IMR-90 (cell line): ENCODE results near the gene KAT6B. TPM values are rescaled to one million over a fixed set of nuclear protein-coding genes. Genes with fewer than 3 reads are reported as not detected.

ENCODE experiments used
- ATAC-seq: fragments of 200-7000 bp; cut with Tn5 transposase; 2 replicates; pipeline ENCODE4 v1.9.1; 2020; ENCODE audit warnings: low read depth, mild to moderate bottlenecking, moderate library complexity
- BruUV-seq: library from RNA; stranded (reverse); fragments of 400-500 nt; replicated peaks from 2 replicates; lab custom pipeline; 2021; lab: Mats Ljungman, UMichigan
- CTCF ChIA-PET: fragments of 300-600 bp; formaldehyde crosslinking; extraction: SDS; loops from one replicate; lab custom pipeline; 2021; ENCODE audit warnings: antibody characterized with exemption; lab: Yijun Ruan, JAX
- POLR2A ChIA-PET: fragments of 300-600 bp; sonication (Branson Sonifier 250); formaldehyde crosslinking; loops from one replicate; lab custom pipeline; 2022; ENCODE audit warnings: antibody characterized with exemption; ENCODE audit not compliant: unreplicated experiment; lab: Charles Lee
- DNase-seq: peaks from one replicate; pipeline ENCODE4 v3.0.0; 2013
- H2AFZ ChIP-seq: replicated peaks from 2 replicates; pipeline ENCODE3; 2013; ENCODE audit warnings: low read length, mild to moderate bottlenecking; ENCODE audit not compliant: poor library complexity
- H2AK5ac ChIP-seq: 2 replicates; pipeline ENCODE4 v1.6.1; 2013; ENCODE audit warnings: low read depth, low read length, inconsistent platforms
- H2AK9ac ChIP-seq: replicated peaks from 2 replicates; pipeline ENCODE3; 2013; ENCODE audit warnings: mild to moderate bottlenecking, low read depth, low read length, moderate library complexity; ENCODE audit not compliant: poor library complexity
- H2BK120ac ChIP-seq: 2 replicates; pipeline ENCODE4 v1.6.1; 2013; ENCODE audit warnings: low read depth, low read length, inconsistent platforms
- H2BK15ac ChIP-seq: 3 replicates; pipeline ENCODE4 v1.6.1; 2013; ENCODE audit warnings: low read depth, low read length, inconsistent platforms
- H2BK20ac ChIP-seq: 2 replicates; pipeline ENCODE4 v1.6.1; 2013; ENCODE audit warnings: low read depth, mild to moderate bottlenecking, inconsistent platforms, low read length, moderate library complexity
- H2BK5ac ChIP-seq: 2 replicates; pipeline ENCODE4 v1.6.1; 2013; ENCODE audit warnings: mild to moderate bottlenecking, low read depth, low read length, inconsistent platforms; ENCODE audit not compliant: poor library complexity, severe bottlenecking
- H3K14ac ChIP-seq: replicated peaks from 2 replicates; pipeline ENCODE4 v1.6.1; 2013; ENCODE audit warnings: low read depth, low read length, inconsistent platforms
- H3K18ac ChIP-seq: 2 replicates; pipeline ENCODE4 v1.6.1; 2013; ENCODE audit warnings: low read depth, low read length, control low read depth
- H3K23ac ChIP-seq: 2 replicates; pipeline ENCODE4 v1.6.1; 2013; ENCODE audit warnings: low read depth, low read length, inconsistent platforms
- H3K27ac ChIP-seq: 2 replicates; pipeline ENCODE4 v1.5.1; 2013; ENCODE audit warnings: mild to moderate bottlenecking, control low read depth, low read length; ENCODE audit not compliant: insufficient read depth
- H3K27me3 ChIP-seq: 2 replicates; pipeline ENCODE4 v1.6.1; 2013; ENCODE audit warnings: low read length; ENCODE audit not compliant: control insufficient read depth, insufficient read depth
- H3K36me3 ChIP-seq: 2 replicates; pipeline ENCODE4 v1.6.1; 2013; ENCODE audit warnings: low read length, mixed read lengths; ENCODE audit not compliant: control insufficient read depth, insufficient read depth
- H3K4ac ChIP-seq: 2 replicates; pipeline ENCODE4 v1.6.1; 2013; ENCODE audit warnings: low read depth, low read length, inconsistent platforms
- H3K4me1 ChIP-seq: 2 replicates; pipeline ENCODE4 v1.6.1; 2013; ENCODE audit warnings: low read length, mixed read lengths; ENCODE audit not compliant: control insufficient read depth, insufficient read depth
- H3K4me2 ChIP-seq: 2 replicates; pipeline ENCODE4 v1.6.1; 2013; ENCODE audit warnings: low read depth, mild to moderate bottlenecking, control low read depth, low read length, moderate library complexity
- H3K4me3 ChIP-seq: 2 replicates; pipeline ENCODE4 v1.5.1; 2013; ENCODE audit warnings: low read depth, mild to moderate bottlenecking, control low read depth, low read length, moderate library complexity; ENCODE audit not compliant: insufficient read depth
- H3K56ac ChIP-seq: 2 replicates; pipeline ENCODE4 v1.6.1; 2013; ENCODE audit warnings: low read length, inconsistent platforms; ENCODE audit not compliant: insufficient read depth; ENCODE audit errors: extremely low read depth
- H3K79me1 ChIP-seq, 2 experiments: 2 replicates each; pipeline ENCODE4 v1.6.1; 2013; ENCODE audit warnings: low read length in 2 of 2, inconsistent platforms in 1 of 2, low read depth in 1 of 2
- H3K9ac ChIP-seq: 2 replicates; pipeline ENCODE4 v1.6.1; 2013; ENCODE audit warnings: low read depth, low read length, control low read depth
- H3K9me1 ChIP-seq: 2 replicates; pipeline ENCODE4 v1.6.1; 2013; ENCODE audit warnings: low read length, inconsistent platforms; ENCODE audit not compliant: insufficient read depth
- H3K9me3 ChIP-seq: 2 replicates; pipeline ENCODE4 v1.6.1; 2013; ENCODE audit warnings: low read length; ENCODE audit not compliant: control insufficient read depth, insufficient read depth
- H4K20me1 ChIP-seq: 2 replicates; pipeline ENCODE4 v1.6.1; 2013; ENCODE audit warnings: low read length, inconsistent platforms; ENCODE audit not compliant: insufficient read depth
- H4K5ac ChIP-seq: 2 replicates; pipeline ENCODE4 v1.6.1; 2013; ENCODE audit warnings: mild to moderate bottlenecking, low read depth, low read length, control low read depth
- H4K8ac ChIP-seq, 2 experiments: 2 replicates each; pipeline ENCODE4 v1.6.1; 2013; ENCODE audit warnings: low read depth in 2 of 2, low read length in 2 of 2, control low read depth in 1 of 2, inconsistent platforms in 1 of 2
- H4K91ac ChIP-seq: 2 replicates; pipeline ENCODE4 v1.6.1; 2013; ENCODE audit warnings: low read depth, low read length, inconsistent platforms; ENCODE audit not compliant: insufficient read depth
- BHLHE40 ChIP-seq: fragments of 150-350 bp; IDR thresholded peaks from 2 replicates; pipeline ENCODE4 v1.6.1; 2016; ENCODE audit warnings: mild to moderate bottlenecking, low read depth, low read length
- CHD1 ChIP-seq: IDR thresholded peaks from 2 replicates; pipeline ENCODE4 v1.6.1; 2012; ENCODE audit warnings: low read depth, low read length, improper control_type of control experiment
- ELK1 ChIP-seq: fragments of 150-350 bp; IDR thresholded peaks from 2 replicates; pipeline ENCODE4 v1.6.1; 2016; ENCODE audit warnings: low read depth, mild to moderate bottlenecking, low read length, moderate library complexity, borderline replicate concordance
- FOS ChIP-seq: fragments of 150-350 bp; IDR thresholded peaks from 2 replicates; pipeline ENCODE4 v1.6.1; 2016; ENCODE audit warnings: low read depth, low read length
- MAFK ChIP-seq: IDR thresholded peaks from 2 replicates; pipeline ENCODE4 v1.6.1; 2012; ENCODE audit warnings: low read depth, low read length, improper control_type of control experiment
- MAZ ChIP-seq: IDR thresholded peaks from 2 replicates; pipeline ENCODE4 v1.6.1; 2012; ENCODE audit warnings: low read depth, mild to moderate bottlenecking, low read length, improper control_type of control experiment, moderate library complexity, borderline replicate concordance
- MXI1 ChIP-seq: IDR thresholded peaks from 2 replicates; pipeline ENCODE4 v1.6.1; 2012; ENCODE audit warnings: low read depth, mild to moderate bottlenecking, low read length, moderate library complexity, borderline replicate concordance
- RCOR1 ChIP-seq: IDR thresholded peaks from 2 replicates; pipeline ENCODE4 v1.6.1; 2012; ENCODE audit warnings: mild to moderate bottlenecking, low read length, improper control_type of control experiment; ENCODE audit not compliant: insufficient replicate concordance
- RFX5 ChIP-seq: IDR thresholded peaks from 2 replicates; pipeline ENCODE4 v1.8.0; 2012; ENCODE audit warnings: low read depth, mild to moderate bottlenecking, low read length, moderate library complexity
- USF2 ChIP-seq: fragments of 150-350 bp; IDR thresholded peaks from 2 replicates; pipeline ENCODE4 v1.6.1; 2017; ENCODE audit warnings: mild to moderate bottlenecking, antibody characterized with exemption, low read length, low read depth
- WGBS, 2 experiments: methylation state at CpG; one replicate each; pipeline versions ENCODE4 v1.1.5 to v1.1.7; 2013; ENCODE audit warnings: missing lambda C conversion rate in 2 of 2; ENCODE audit not compliant: insufficient read length in 1 of 2; ENCODE audit errors: extremely low coverage in 2 of 2; 5-methylcytosine and 5-hydroxymethylcytosine counted together
- dilution Hi-C: fragments of 300-500 bp; cut with HindIII; formaldehyde crosslinking; loops from one replicate; pipeline ENCODE4 v1.14.3; 2018; ENCODE audit warnings: low sequenced_read_pairs; ENCODE audit not compliant: unreplicated experiment
- in situ Hi-C: fragments of 300-500 bp; cut with MboI; formaldehyde crosslinking; loops from 3 replicates; pipeline ENCODE4 v1.14.3; 2019; ENCODE audit warnings: low sequenced_read_pairs, inconsistent platforms, mixed read lengths
- intact Hi-C: fragments of 100-400 bp; cut with micrococcal nuclease; formaldehyde crosslinking; loops from 2 replicates; pipeline ENCODE4 v1.10.0; 2022
- polyA plus RNA-seq, 3 experiments: library from polyadenylated mRNA; depleted of rRNA; stranded (reverse); fragments of >200 nt; gene quantifications; 2 replicates each; pipeline ENCODE4 v1.2.3, GENCODE V29; 2012; ENCODE audit warnings: low replicate concordance in 1 of 3
- total RNA-seq: library from RNA; depleted of rRNA; stranded (reverse); fragments of >200 nt; gene quantifications from 2 replicates; pipeline ENCODE4 v1.2.3, GENCODE V29; 2012

Gene KAT6B
- total and polyA plus RNA-seq, 2 of the 4 experiments (the other 2 are of a cell fraction): 8.8 to 28.1 TPM

- DNase-seq (no peak), ATAC-seq (no peak)
- H3K4me3 ChIP-seq: no peak overlapping the region
- H3K36me3 ChIP-seq: no peaks in the 10 kb centered on the region
- CTCF ChIA-PET: no interaction called here
- H3K79me1 ChIP-seq: peaks cover 36 to 83% of the 10 kb centered on the region in 2 experiments
- no CpG with 5 or more reads among the region's 1 CpG for WGBS, 2 experiments
- H2BK5ac ChIP-seq: peak overlapping the region; percentile 94
- POLR2A ChIA-PET: no interaction called here
- peak overlapping the region in 1 of 2 experiments; percentile 70; a peak in 2 of 4 replicates for H4K8ac ChIP-seq
- dilution Hi-C loops: no loop called here
- H3K27ac ChIP-seq: peak overlapping the region; percentile 50; the same call in 1 of the 2 replicates
- H4K5ac ChIP-seq: peak overlapping the region; percentile 19; the same call in 1 of the 2 replicates
- peak overlapping the region; percentile 63; the same call in 1 of the 2 replicates for H2AK5ac ChIP-seq
- H2AK9ac ChIP-seq: no peak overlapping the region
- peak overlapping the region; percentile 26 for H3K14ac ChIP-seq
- H2BK20ac ChIP-seq: peak overlapping the region; percentile 67; the same call in 1 of the 2 replicates
- H3K23ac ChIP-seq: 0 out of 2 replicates have a peak overlapping the region, but pooled peaks have one; percentile 18
- H3K4me2 ChIP-seq: no peak overlapping the region
- peaks cover 31% of the 10 kb centered on the region for H3K4me1 ChIP-seq
- H3K4ac ChIP-seq: peak overlapping the region; percentile 34
- no peak overlapping the region for H3K56ac ChIP-seq
- H2BK15ac ChIP-seq: peak overlapping the region; percentile 94; the same call in 1 of the 3 replicates
- BruUV-seq: no TSS peak
- H2BK120ac ChIP-seq: peak overlapping the region; percentile 20
- no peak for TF ChIP-seq MAZ
- no peak for TF ChIP-seq BHLHE40
- no peak for TF ChIP-seq CHD1
- no peak for TF ChIP-seq ELK1
- TF ChIP-seq MXI1: no peak
- TF ChIP-seq FOS: no peak
- no peak for TF ChIP-seq RFX5
- no peak for TF ChIP-seq MAFK
- no peak for TF ChIP-seq USF2
- TF ChIP-seq RCOR1: no peak
- H3K9ac ChIP-seq: no peak overlapping the region
- no peaks in the 10 kb centered on the region for H3K9me3 ChIP-seq
- peak overlapping the region; percentile 77 for H4K91ac ChIP-seq
- peak overlapping the region; percentile 54 for H3K18ac ChIP-seq
- in situ Hi-C loops: no loop called here
- H3K9me1 ChIP-seq: peaks cover 15% of the 10 kb centered on the region
- intact Hi-C loops: no loop called here
- no peak overlapping the region for H2AFZ ChIP-seq
- H3K27me3 ChIP-seq: no peaks in the 10 kb centered on the region
- peaks cover 3% of the 10 kb centered on the region; the same call in 1 of the 2 replicates for H4K20me1 ChIP-seq
Observed at GRCh38 chr10:74874649-74875048, 48.2 kb downstream of the KAT6B start.
